Esophagus squamous epithelium (tissue), 5 donors: Measurements from ENCODE around the gene GNG12. TPM values are rescaled to one million over a fixed set of nuclear protein-coding genes. Genes with fewer than 3 reads are reported as not detected.

ENCODE experiments used
- DNase-seq: peaks from one replicate; lab custom pipeline; 2025; lab: John Stamatoyannopoulos, UW
- H3K27ac ChIP-seq, 4 donors: fragments of 200-600 bp; sonication (generic); one replicate each; pipeline ENCODE4 v1.5.1; 2016 to 2019; ENCODE audit warnings: mild to moderate bottlenecking in 1 of 4
- H3K27me3 ChIP-seq, 4 donors: fragments of 200-600 bp; sonication (generic); 1 replicate in 3 of 4; 2 replicates in 1 of 4; pipeline versions ENCODE4 v1.5.1 to v1.6.0; 2017 to 2021; ENCODE audit warnings: antibody characterized with exemption in 1 of 4
- H3K36me3 ChIP-seq, 3 donors: fragments of 200-600 bp; sonication (generic); one replicate each; pipeline ENCODE4 v1.5.1; 2016 to 2019
- H3K4me1 ChIP-seq, 3 donors: fragments of 200-600 bp; sonication (generic); one replicate each; pipeline ENCODE4 v1.5.1; 2017 to 2019
- H3K4me3 ChIP-seq, 4 donors: fragments of 200-600 bp; sonication (generic); 1 replicate in 3 of 4; 2 replicates in 1 of 4; pipeline ENCODE4 v1.5.1; 2016 to 2019; ENCODE audit warnings: mild to moderate bottlenecking in 2 of 4, moderate library complexity in 1 of 4
- H3K9me3 ChIP-seq, 3 donors: fragments of 200-600 bp; sonication (generic); one replicate each; pipeline ENCODE4 v1.5.1; 2016 to 2019
- CTCF ChIP-seq, 6 experiments: fragments of 450-650 bp in 4 of 6; fragments of 200-600 bp in 2 of 6; sonication (generic) in 2 of 6; IDR thresholded peaks; one replicate each; pipeline ENCODE4 v1.5.1; 2016 to 2019; ENCODE audit warnings: antibody characterized with exemption in 6 of 6, mild to moderate bottlenecking in 4 of 6, moderate library complexity in 4 of 6
- POLR2A ChIP-seq, 4 donors: fragments of 450-650 bp; IDR thresholded peaks; one replicate each; pipeline ENCODE4 v1.6.1; 2017; ENCODE audit warnings: antibody characterized with exemption in 4 of 4, mild to moderate bottlenecking in 4 of 4, moderate library complexity in 3 of 4
- WGBS, 2 donors: methylation state at CpG; one replicate each; pipeline ENCODE4 v1.1.5; 2018; 5-methylcytosine and 5-hydroxymethylcytosine counted together
- intact Hi-C: fragments of 100-400 bp; cut with DNase I; formaldehyde crosslinking; loops from one replicate; pipeline ENCODE4 v1.15.0; 2022
- total RNA-seq, 4 donors: library from RNA; depleted of rRNA; stranded (reverse); fragments of >200 nt; gene quantifications; one replicate each; pipeline ENCODE4 v1.1.0, GENCODE V29; 2016
- donor health status: DM: yes; HTN: yes; CAD: no.

Gene GNG12
- total RNA-seq, 4 donors from 2014 or later: 65.4 to 104 (median 89.9) TPM

DNA sequence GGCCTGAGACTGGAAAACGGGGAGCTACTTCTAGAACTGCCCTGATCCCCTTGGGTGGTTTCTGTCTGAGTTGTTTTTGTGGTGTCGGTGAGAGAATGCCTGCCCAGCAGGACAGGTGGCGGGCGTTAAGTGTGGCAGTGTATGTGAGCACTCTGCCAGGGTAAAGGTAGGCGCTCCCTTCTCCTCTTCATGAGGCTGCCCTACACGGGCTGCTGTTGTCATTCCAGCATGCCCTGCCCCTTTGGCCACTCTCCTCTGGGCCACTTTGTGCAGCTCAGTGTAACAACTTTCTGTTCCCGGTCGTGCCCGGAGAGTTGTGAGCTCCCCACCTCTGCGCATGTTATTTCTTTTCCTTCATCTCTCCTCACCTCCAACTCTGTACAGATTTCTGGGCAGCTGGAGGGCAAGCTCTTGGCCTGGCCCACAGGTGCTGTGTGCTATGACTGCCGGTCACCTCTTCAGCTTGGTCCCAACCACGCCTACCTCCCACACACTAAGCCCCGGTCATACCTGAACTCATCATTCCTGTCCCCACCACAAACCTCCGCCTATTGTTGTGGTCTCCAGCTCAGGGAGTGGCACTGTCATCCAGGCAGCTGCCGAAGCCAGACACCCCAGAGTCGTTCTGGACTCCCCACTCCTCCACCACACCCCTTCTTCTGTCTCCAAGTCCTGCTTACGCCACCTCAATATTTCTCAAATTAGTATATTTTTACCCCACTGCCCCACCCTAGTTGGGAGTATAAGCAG lies 79.3 kb downstream of the GNG12 start:
- DNase-seq: no peak
- TF ChIP-seq CTCF (IDR thresholded peaks at IDR 0.05) (no peak), POLR2A (IDR thresholded peaks at IDR 0.05) (no peak)
- intact Hi-C loops: no loop called here
- H3K4me3 ChIP-seq: no peak overlapping the region
- H3K27me3 ChIP-seq: no peaks in the 10 kb centered on the region
- no peaks in the 10 kb centered on the region for H3K36me3 ChIP-seq
- peak overlapping the region; percentile 57 to 93 (median 83) for H3K27ac ChIP-seq
- 65 to 74% methylated on average over 16 to 17 of the region's 17 CpGs for WGBS, 2 donors
- peaks cover 16 to 77% (median 44%) of the 10 kb centered on the region in 3 donors for H3K4me1 ChIP-seq
- H3K9me3 ChIP-seq: no peaks in the 10 kb centered on the region

- H3K36me3 ChIP-seq: no peaks in the 10 kb centered on the region
- H3K27ac ChIP-seq: peak overlapping the region; percentile 79 to 93 (median 90)
- H3K4me1 ChIP-seq: peaks cover 25 to 93% (median 55%) of the 10 kb centered on the region in 3 donors
- no peak for TF ChIP-seq CTCF (IDR thresholded peaks at IDR 0.05)
- TF ChIP-seq POLR2A (IDR thresholded peaks at IDR 0.05): no peak
- WGBS, 2 donors: 27 to 56% methylated on average over 2 of the region's 2 CpGs
- H3K9me3 ChIP-seq: no peaks in the 10 kb centered on the region
- no peak for DNase-seq
- H3K27me3 ChIP-seq: no peaks in the 10 kb centered on the region
- no peak overlapping the region for H3K4me3 ChIP-seq
- intact Hi-C loops: no loop called here
Measured at GRCh38 chr1:67752306-67752705, 81.0 kb downstream of the GNG12 start.

- H3K27ac ChIP-seq: peak overlapping the region; percentile 79 to 93 (median 90)
- no peaks in the 10 kb centered on the region for H3K27me3 ChIP-seq
- no peak for DNase-seq
- H3K4me3 ChIP-seq: peak overlapping the region in 3 of 4 donors; percentile 0 to 45 (median 29)
- peaks cover 25 to 98% (median 52%) of the 10 kb centered on the region in 3 donors for H3K4me1 ChIP-seq
- 20 to 27% methylated on average over 1 of the region's 1 CpG for WGBS, 2 donors
- no peak for TF ChIP-seq POLR2A (IDR thresholded peaks at IDR 0.05)
- TF ChIP-seq CTCF (IDR thresholded peaks at IDR 0.05): no peak
- intact Hi-C loops: loop anchor here (2.0 kb wide), 1 partner anchor 64 kb away; no protein-coding TSS in a partner anchor
- no peaks in the 10 kb centered on the region for H3K9me3 ChIP-seq
- no peaks in the 10 kb centered on the region for H3K36me3 ChIP-seq
Measured at GRCh38 chr1:67750691-67751054, 82.6 kb downstream of the GNG12 start.

DNA sequence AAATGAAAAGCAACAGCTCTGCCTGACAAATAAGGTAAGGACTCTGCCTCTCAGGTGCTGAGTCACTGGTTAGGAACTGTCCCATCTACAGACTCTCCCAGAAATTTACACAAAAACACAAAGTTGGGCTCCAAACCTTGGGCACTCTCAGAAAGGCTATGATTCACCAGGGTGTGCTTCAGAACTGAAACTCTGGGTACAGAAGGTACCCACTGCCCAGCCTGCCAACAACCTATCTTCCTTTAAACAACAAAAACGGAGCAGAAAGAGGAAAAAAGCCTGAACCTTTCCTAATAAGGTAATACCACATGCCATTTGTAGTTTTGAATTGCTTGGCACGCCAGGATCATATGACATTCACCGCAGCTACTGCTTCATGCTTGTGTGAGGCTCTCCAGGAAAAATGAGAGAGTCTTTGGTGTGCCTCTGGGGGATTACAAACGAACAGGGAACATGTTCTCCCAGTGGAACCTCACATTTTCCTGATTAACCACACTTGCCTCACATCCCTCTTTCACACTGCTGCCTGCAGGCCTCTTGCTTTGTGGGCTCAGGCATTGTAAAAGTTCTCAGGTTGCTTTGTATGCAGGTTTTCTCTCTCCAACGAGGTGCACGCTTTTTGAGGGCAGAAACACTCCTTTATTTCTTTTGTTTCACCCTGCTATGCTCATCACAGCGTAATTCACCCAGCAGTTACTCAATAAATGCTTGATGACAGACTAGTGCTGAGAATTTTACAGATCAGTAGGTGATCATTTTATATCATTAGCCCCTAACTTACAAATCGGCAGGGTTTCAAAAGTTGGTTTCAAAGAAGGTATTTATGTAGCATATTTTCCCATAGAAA lies 83.2 kb downstream of the GNG12 start:
- TF ChIP-seq POLR2A (IDR thresholded peaks at IDR 0.05) (peak in 1 of 4 donors; percentile 14), CTCF (IDR thresholded peaks at IDR 0.05) (peak in 2 of 6 experiments; percentile 6 to 14)
- Histone ChIP-seq H3K36me3 (peaks cover 0 to 4% (median 0%) of the 10 kb centered on the region in 3 donors), H3K27me3 (no peaks in the 10 kb centered on the region), H3K9me3 (no peaks in the 10 kb centered on the region), H3K4me1 (peaks cover 25 to 97% (median 51%) of the 10 kb centered on the region in 3 donors), H3K4me3 (peak overlapping the region in 3 of 4 donors; percentile 16 to 45 (median 29)), H3K27ac (peak overlapping the region; percentile 79 to 93 (median 90))
- intact Hi-C loops: loop anchor here (2.0 kb wide), 1 partner anchor 63 kb away; no protein-coding TSS in a partner anchor
- 17 to 25% methylated on average over 8 of the region's 8 CpGs for whole genome bisulfite sequencing, 2 donors
- no peak for DNase-seq
